SK-N-SH treated with all-trans-retinoic acid at 6 μM for 48 hours (cell line): ENCODE measurements around the gene NANOS3.

Experiments used
- CREB5 ChIP-seq: fragments of 250-450 bp; sonication (Bioruptor Pico); IDR thresholded peaks from 2 replicates; pipeline ENCODE4 v1.5.1; 2020; ENCODE audit warnings: low read depth, mild to moderate bottlenecking, moderate library complexity
- CSRNP3 ChIP-seq: fragments of 250-450 bp; sonication (Bioruptor Pico); IDR thresholded peaks from 2 replicates; pipeline ENCODE4 v1.5.1; 2021; ENCODE audit warnings: mild to moderate bottlenecking, moderate library complexity
- PPARA ChIP-seq: fragments of 250-450 bp; sonication (Bioruptor Pico); IDR thresholded peaks from 2 replicates; pipeline ENCODE4 v1.5.0; 2020; ENCODE audit warnings: mild to moderate bottlenecking, borderline replicate concordance
- ZFP30 ChIP-seq: fragments of 450-650 bp; formaldehyde crosslinking; IDR thresholded peaks from 2 replicates; pipeline ENCODE4 v1.5.0; 2022; ENCODE audit warnings: mild to moderate bottlenecking, moderate library complexity

- TF ChIP-seq ZFP30 (CRISPR knock-in tag): no peak
- TF ChIP-seq CREB5: no peak
- TF ChIP-seq CSRNP3: no peak
- no peak for TF ChIP-seq PPARA
Measured at GRCh38 chr19:13849991-13850909, 26.7 kb upstream of the NANOS3 start.
